Measurements from ENCODE around the gene HIVEP1. TPM values are rescaled to one million over a fixed set of nuclear protein-coding genes. Genes with fewer than 3 reads are reported as not detected.

HIVEP1 gene
- total RNA-seq, 1 donor = 21.8 TPM

DNA sequence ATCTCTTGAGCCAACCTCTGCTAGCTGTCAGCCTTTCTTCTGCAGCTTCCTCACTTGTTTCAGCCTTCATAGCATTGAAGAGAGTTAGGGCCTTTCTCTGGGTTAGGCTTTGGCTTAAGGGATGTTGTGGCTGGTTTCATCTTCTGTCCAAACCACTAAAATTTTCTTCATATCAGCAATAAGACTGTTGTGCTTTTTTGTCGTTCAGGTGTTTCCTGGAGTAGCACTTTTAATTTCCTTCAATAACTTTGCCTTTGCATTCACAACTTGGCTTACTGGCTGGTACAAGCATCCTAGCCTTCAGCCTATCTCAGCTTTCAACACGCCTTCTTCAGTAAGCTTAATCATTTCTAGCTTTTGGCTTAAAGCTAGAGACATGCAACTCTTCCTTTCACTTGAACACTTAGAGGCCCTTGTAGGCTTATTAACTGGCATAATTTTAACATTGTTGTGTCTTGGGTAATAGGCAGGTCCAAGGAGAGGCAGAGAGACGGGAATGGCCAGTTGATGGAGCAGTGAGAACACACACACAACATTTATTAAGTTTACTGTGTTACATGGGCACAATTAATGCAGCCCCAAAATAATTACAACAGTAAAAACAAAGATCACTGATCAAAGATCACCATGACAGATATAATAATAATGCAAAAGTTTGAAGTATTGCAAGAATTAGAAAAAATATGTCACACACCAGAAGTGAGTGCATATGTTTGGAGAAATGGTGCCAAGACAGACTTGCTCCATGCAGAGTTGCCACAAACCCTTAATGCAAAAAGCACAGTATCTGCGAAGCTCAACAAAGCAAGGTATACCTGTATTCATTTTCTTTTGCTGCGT lies 98.6 kb downstream of the HIVEP1 start:
- TF ChIP-seq, protein P1, sequence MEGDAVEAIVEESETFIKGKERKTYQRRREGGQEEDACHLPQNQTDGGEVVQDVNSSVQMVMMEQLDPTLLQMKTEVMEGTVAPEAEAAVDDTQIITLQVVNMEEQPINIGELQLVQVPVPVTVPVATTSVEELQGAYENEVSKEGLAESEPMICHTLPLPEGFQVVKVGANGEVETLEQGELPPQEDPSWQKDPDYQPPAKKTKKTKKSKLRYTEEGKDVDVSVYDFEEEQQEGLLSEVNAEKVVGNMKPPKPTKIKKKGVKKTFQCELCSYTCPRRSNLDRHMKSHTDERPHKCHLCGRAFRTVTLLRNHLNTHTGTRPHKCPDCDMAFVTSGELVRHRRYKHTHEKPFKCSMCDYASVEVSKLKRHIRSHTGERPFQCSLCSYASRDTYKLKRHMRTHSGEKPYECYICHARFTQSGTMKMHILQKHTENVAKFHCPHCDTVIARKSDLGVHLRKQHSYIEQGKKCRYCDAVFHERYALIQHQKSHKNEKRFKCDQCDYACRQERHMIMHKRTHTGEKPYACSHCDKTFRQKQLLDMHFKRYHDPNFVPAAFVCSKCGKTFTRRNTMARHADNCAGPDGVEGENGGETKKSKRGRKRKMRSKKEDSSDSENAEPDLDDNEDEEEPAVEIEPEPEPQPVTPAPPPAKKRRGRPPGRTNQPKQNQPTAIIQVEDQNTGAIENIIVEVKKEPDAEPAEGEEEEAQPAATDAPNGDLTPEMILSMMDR (IDR thresholded peaks at IDR 0.05; ENCODE audit: insufficient read depth, low read length) = no peak
- DNase-seq (ENCODE audit: low read depth) = no peak

DNA sequence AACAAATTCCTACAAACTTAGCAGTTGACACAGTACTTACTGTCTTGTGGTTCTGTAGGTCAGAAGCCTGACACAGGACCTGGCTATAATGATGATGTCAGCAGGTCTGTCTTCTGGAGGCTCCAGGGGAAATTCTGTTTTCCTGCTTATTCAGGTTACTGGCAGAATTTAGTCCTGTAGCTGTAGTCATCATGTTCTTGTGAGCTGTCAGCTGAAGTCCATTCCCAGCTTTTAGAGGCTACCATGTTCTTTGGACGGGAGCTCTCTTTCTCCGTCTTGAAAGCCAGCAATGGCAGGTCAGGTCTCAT lies 99.2 kb downstream of the HIVEP1 start:
- DNase-seq (ENCODE audit: low read depth) = no peak
- TF ChIP-seq, protein P1 (IDR thresholded peaks at IDR 0.05; ENCODE audit: insufficient read depth, low read length) = no peak
- no peak overlapping the region for H3K4me3 ChIP-seq (ENCODE audit: low read depth, low read length)

More for the DNA sequence above, 98.6 kb downstream of the HIVEP1 start:
- H3K4me3 ChIP-seq (ENCODE audit: low read depth, low read length) = no peak overlapping the region

DNA sequence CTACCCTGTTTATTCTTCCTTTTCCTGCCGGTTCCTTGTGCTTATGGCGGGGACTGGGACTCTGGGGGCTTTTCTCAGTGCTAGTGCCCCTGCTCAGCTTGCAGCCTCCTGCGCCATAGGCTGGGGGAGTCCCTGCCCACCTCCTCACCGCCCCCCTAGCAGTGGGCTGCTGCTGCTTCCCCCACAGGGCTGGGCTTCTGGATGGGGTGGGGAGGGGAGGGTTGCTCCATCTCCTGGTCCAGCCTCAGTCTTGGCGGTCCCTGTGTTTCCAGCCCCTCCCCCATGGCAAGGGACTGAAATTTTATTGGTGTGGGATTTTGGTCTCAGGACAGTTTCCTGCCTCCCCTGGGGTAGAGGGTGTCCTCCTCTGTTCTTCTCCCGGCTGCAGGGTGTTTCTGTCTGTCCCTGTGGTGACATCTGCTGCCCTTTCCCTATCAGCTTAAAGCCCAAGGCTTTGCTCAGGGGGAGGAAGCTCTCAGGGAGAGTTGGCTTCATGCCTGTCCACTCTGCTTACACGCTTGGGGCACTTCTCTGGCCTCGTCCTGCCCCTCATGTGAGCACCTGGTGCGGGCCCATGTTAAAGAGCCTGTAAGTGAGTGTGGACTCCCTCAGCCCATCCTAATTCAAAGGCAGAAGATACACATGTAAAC lies 100.6 kb downstream of the HIVEP1 start:
- H3K4me3 ChIP-seq (ENCODE audit: low read depth, low read length) = no peak overlapping the region
- TF ChIP-seq, protein P1 (IDR thresholded peaks at IDR 0.05; ENCODE audit: insufficient read depth, low read length) = no peak
- no peak for DNase-seq (ENCODE audit: low read depth)

DNA sequence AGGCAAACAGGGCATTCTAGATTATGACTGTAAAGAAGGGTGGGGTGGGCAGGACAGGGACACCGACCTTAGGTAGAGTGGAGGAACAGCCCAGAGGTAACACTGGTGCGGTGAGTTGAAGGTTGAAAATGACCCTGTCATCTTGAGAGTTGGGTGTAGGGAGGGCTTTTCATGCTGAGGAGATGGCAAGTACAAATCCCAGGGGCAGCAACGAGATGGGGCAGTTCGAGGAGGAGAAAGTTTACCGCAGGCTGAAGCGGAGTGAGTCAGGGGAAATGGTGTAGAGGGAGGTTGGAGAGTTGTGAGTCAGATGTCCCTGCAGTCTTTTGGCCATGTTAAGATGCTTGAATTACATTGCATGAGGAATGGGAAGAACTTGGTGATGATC lies 101.1 kb downstream of the HIVEP1 start:
- peak; percentile 55 for DNase-seq (ENCODE audit: low read depth)
- no peak overlapping the region for H3K4me3 ChIP-seq (ENCODE audit: low read depth, low read length)
- TF ChIP-seq, protein P1 (IDR thresholded peaks at IDR 0.05; ENCODE audit: insufficient read depth, low read length) = no peak

DNA sequence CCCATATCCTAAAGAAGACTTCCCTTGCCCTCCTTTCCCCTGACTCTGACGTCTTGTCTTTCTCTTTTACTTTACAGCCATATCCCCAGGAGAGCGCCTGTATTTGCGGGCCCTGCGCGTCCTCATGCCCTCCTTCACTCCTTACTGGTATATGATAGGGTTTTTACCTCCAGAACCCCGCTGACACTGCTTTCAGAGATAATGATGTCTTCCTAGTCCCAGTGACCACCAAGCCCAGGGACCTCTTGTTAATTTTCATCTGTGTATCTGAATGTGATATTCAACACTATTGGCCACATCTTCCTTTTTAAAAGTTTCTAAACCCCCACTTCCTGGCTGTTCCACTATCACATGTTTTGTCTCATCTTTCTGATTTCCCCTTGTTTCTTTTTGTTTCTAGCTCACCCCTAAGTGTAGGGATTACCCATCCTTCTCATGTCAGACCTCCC lies 102.0 kb downstream of the HIVEP1 start:
- no peak overlapping the region for H3K4me3 ChIP-seq (ENCODE audit: low read depth, low read length)
- no peak for DNase-seq (ENCODE audit: low read depth)
- TF ChIP-seq, protein P1 (IDR thresholded peaks at IDR 0.05; ENCODE audit: insufficient read depth, low read length) = no peak

DNA sequence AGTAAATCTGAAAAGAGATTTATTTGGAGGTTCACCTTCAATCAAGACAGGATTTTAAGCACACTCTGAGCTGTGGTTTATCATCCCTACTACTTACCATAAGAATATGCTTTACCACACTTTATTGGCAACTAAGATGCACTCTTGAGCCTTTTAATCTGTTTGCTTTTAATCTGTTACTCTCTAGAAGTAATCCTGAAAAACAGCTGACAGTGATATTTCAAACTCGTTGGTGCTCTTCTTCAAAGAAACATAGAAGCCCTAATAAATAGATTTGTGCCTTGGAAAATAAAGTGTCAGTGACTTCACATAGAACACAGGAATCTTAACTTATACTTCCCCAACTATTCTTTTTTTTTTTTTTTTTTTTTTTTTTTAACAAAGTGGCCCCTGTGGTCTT lies 102.9 kb downstream of the HIVEP1 start:
- DNase-seq (ENCODE audit: low read depth) = no peak
- TF ChIP-seq, protein P1 (IDR thresholded peaks at IDR 0.05; ENCODE audit: insufficient read depth, low read length) = no peak
- no peak overlapping the region for H3K4me3 ChIP-seq (ENCODE audit: low read depth, low read length)
